Upper lobe of right lung (tissue), 1 donor: ENCODE data around the gene KNDC1. TPM values are rescaled to one million over a fixed set of nuclear protein-coding genes. Genes with fewer than 3 reads are reported as not detected.
A peak's percentile ranks its signal among the peaks of the same experiment; 100 is the strongest.
"Not testable (repeated sequence)": the region's sequence is repeated elsewhere in the genome, so short reads cannot be mapped to it uniquely, and the experiment has no call there.

Experiments
- ATAC-seq: fragments of 200-7000 bp; cut with Tn5 transposase; one replicate; pipeline ENCODE4 v1.9.1; 2020; ENCODE audit warnings: mild to moderate bottlenecking, moderate library complexity
- DNase-seq: peaks from one replicate; pipeline ENCODE4 v3.0.0-alpha.2; 2020
- H3K27ac ChIP-seq: fragments of 200-600 bp; one replicate; pipeline ENCODE4 v1.8.0; 2022
- H3K27me3 ChIP-seq: fragments of 200-600 bp; one replicate; pipeline ENCODE4 v1.8.0; 2022; ENCODE audit warnings: mild to moderate bottlenecking
- H3K36me3 ChIP-seq: fragments of 200-600 bp; one replicate; pipeline ENCODE4 v1.8.0; 2022
- H3K4me1 ChIP-seq: fragments of 200-600 bp; one replicate; pipeline ENCODE4 v1.8.0; 2022
- H3K4me3 ChIP-seq: fragments of 200-600 bp; one replicate; pipeline ENCODE4 v1.8.0; 2022; ENCODE audit warnings: mild to moderate bottlenecking
- H3K9me3 ChIP-seq: fragments of 200-600 bp; one replicate; pipeline ENCODE4 v1.8.0; 2022
- CTCF ChIP-seq: fragments of 200-600 bp; IDR thresholded peaks from one replicate; pipeline ENCODE4 v1.8.0; 2022; ENCODE audit warnings: antibody characterized with exemption
- intact Hi-C: fragments of 100-400 bp; cut with DNase I; formaldehyde crosslinking; loops from one replicate; pipeline ENCODE4 v1.11.0; 2022
- total RNA-seq: library from RNA; stranded (reverse); fragmentation: NEBNext Ultra II Directional; extraction: Animal tissue kit (Norgen Biotek cat#: 25700); gene quantifications from one replicate; pipeline ENCODE4 v1.2.1, GENCODE V29; 2021
- donor health status: DM: no; HTN: yes; CAD: no; lungs with severe emphysema.

KNDC1 gene
- total RNA-seq, 1 donor from 2014 or later, result 14.3 TPM

GRCh38 chr10:133230387-133231195 is 70.6 kb downstream of the KNDC1 start:
- intact Hi-C loops, result no loop called here
- no peak overlapping the region for H3K4me3 ChIP-seq
- no peaks in the 10 kb centered on the region for H3K36me3 ChIP-seq
- peaks cover 66% of the 10 kb centered on the region for H3K27me3 ChIP-seq
- no peaks in the 10 kb centered on the region for H3K9me3 ChIP-seq
- no peaks in the 10 kb centered on the region for H3K4me1 ChIP-seq
- DNase-seq, result peak; percentile 81
- TF ChIP-seq CTCF, result no peak
- peak; percentile 29 for ATAC-seq
- no peak overlapping the region for H3K27ac ChIP-seq

DNA sequence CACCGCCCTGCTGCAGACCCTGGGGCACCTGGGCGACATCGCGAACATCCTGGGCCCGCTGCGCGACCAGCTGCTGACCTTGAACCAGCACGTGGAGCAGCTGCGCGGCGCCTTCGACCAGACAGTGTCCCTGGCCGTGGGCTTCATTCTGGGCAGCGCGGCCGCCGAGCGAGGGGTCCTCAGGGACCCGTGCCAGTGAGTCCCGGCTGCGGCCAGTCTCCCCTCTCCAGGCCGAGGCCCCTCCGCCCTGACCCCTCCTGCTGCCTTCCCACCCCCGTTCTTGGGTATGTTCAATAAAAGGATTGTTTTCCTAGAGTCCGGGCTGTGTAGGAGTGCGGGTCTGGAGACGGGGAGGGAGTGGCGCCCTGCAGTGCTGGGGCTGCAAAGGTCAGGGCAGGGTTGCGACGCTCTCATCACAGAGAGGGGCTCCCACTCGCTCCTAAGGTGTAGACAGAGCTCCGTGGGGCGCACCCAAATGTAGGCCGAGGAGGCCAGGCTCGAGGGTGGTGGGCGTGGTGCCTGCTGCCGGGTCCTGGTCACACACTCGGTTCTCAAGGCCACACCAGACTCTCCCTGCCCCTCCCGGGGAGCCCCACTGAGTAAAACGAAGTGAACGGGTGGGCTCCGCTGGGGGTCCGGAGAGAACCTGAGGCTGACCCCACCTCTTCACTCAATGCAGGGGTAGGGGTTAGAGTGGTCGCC is 71.4 kb downstream of the KNDC1 start:
- no peak for TF ChIP-seq CTCF
- DNase-seq, result no peak
- Histone ChIP-seq H3K4me1 (peaks cover 5% of the 10 kb centered on the region), H3K36me3 (no peaks in the 10 kb centered on the region), H3K27me3 (peaks cover 70% of the 10 kb centered on the region), H3K9me3 (no peaks in the 10 kb centered on the region), H3K27ac (no peak overlapping the region), H3K4me3 (no peak overlapping the region)
- no peak for ATAC-seq
- intact Hi-C loops, result no loop called here

GRCh38 chr10:133231946-133232574 is 72.0 kb downstream of the KNDC1 start:
- DNase-seq (no peak), ATAC-seq (no peak)
- no peaks in the 10 kb centered on the region for H3K9me3 ChIP-seq
- peaks cover 12% of the 10 kb centered on the region for H3K4me1 ChIP-seq
- intact Hi-C loops, result no loop called here
- peaks cover 70% of the 10 kb centered on the region for H3K27me3 ChIP-seq
- no peak overlapping the region for H3K4me3 ChIP-seq
- no peak overlapping the region for H3K27ac ChIP-seq
- H3K36me3 ChIP-seq, result no peaks in the 10 kb centered on the region
- no peak for TF ChIP-seq CTCF

DNA sequence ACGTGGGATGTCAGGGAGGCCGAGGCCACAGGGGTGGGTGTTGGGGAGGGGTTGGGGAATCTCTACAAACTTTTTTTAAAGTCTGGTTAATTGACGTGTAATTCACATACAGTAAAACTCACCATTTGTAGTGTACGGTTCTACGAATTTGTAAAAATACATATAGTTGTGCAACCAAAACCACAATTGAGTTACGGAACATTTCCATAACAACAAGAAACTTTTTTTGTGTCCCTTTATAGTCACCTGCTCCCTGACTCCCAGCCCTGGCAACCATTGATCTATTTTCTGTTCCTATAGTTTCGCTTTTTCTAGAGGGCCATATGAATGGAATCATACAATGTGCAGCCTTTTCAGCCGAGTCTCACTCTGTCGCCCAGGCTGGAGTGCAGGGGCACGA is 74.8 kb downstream of the KNDC1 start:
- intact Hi-C loops, DNase-seq, H3K4me3 ChIP-seq, H3K9me3 ChIP-seq, H3K36me3 ChIP-seq, H3K27ac ChIP-seq: not testable (repeated sequence)
- ATAC-seq, result peak; percentile 6
- H3K27me3 ChIP-seq, result peaks cover 73% of the 10 kb centered on the region
- peaks cover 13% of the 10 kb centered on the region for H3K4me1 ChIP-seq

- H3K27ac ChIP-seq, result no peak overlapping the region
- H3K4me3 ChIP-seq, result peak overlapping the region; percentile 25
- intact Hi-C loops, result no loop called here
- ATAC-seq, result peak; percentile 59
- peak; percentile 78 for DNase-seq
- no peaks in the 10 kb centered on the region for H3K9me3 ChIP-seq
- H3K4me1 ChIP-seq, result peaks cover 13% of the 10 kb centered on the region
- H3K27me3 ChIP-seq, result peaks cover 75% of the 10 kb centered on the region
- H3K36me3 ChIP-seq, result no peaks in the 10 kb centered on the region
- no peak for TF ChIP-seq CTCF
Measured at GRCh38 chr10:133235265-133235855, 75.3 kb downstream of the KNDC1 start.
